HepG2 (cell line): Measurements from ENCODE around the gene EMC10.

Source experiments
- ZZZ3 ChIP-seq: sonication (generic); formaldehyde crosslinking; IDR thresholded peaks from 2 replicates; pipeline ENCODE4 v1.4.0; 2020; ENCODE audit warnings: missing genetic modification reagents, mild to moderate bottlenecking, borderline replicate concordance
- TF ChIP-seq, protein P1 (sequence below): conservative IDR thresholded peaks from 2 replicates; pipeline ENCODE4 v1.6.1; 2018; ENCODE audit warnings: missing genetic modification reagents

DNA sequence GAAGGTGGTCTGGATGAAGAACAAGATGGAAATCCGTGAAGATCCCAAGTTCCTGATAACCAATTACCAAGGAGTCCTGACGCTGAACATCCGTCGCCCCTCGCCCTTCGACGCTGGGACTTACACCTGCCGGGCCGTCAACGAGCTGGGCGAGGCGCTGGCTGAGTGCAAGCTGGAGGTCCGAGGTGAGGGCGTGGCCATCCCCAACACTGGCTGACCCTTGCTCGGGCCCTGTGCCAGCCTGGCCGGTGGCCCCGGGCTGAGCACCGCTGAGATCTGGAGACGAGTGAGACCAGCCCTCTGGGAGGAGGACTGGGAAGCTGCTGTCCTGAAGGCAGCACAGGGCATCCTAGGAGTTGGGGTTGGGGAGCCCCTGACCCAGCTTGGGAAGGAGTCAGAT, 12.0 kb upstream of the EMC10 start:
- TF ChIP-seq, protein P1, sequence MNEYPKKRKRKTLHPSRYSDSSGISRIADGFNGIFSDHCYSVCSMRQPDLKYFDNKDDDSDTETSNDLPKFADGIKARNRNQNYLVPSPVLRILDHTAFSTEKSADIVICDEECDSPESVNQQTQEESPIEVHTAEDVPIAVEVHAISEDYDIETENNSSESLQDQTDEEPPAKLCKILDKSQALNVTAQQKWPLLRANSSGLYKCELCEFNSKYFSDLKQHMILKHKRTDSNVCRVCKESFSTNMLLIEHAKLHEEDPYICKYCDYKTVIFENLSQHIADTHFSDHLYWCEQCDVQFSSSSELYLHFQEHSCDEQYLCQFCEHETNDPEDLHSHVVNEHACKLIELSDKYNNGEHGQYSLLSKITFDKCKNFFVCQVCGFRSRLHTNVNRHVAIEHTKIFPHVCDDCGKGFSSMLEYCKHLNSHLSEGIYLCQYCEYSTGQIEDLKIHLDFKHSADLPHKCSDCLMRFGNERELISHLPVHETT (CRISPR knock-in tag), result no peak
- TF ChIP-seq ZZZ3 (CRISPR knock-in tag), result no peak
